T-helper 1 cell treated with Interleukin-12 subunit alpha and Interleukin-12 subunit beta and Interleukin-4 antibody, amounts not matched to agents 30 ng/mL and 1 ng/mL, for 36 hours (primary cell): ENCODE measurements around the gene HLA-DOA. TPM values are rescaled to one million over a fixed set of nuclear protein-coding genes. Genes with fewer than 3 reads are reported as not detected.

Source experiments
- intact Hi-C: fragments of 100-400 bp; cut with micrococcal nuclease; formaldehyde crosslinking; loops from one replicate; pipeline ENCODE4 v1.15.1; 2024
- total RNA-seq: library from RNA; stranded (reverse); gene quantifications from 2 replicates; pipeline ENCODE4 v1.2.3, GENCODE V29; 2022

Gene HLA-DOA
- total RNA-seq, 1 donor from 2014 or later, result 8.4 TPM

GRCh38 chr6:32968093-32968866 is 41.1 kb downstream of the HLA-DOA start, which contains the start of gene BRD2:
TSS of gene BRD2 (plus strand) at chr6:32968594. CDS start at chr6:32972899, 4,305 bp downstream.
- intact Hi-C loops, result loop anchor here (1.0 to 5.0 kb wide), 3 partner anchors 773 to 1566 kb away; partner anchors contain the start of genes MICA and RNF5

- intact Hi-C loops, result loop anchor here (1.0 to 5.0 kb wide), 9 partner anchors 14 to 1565 kb away; partner anchors contain the start of genes HLA-DMA, HLA-DMB, MICA and RNF5
These were observed 42.0 kb downstream of the HLA-DOA start for GRCh38 chr6:32967151-32968091.

GRCh38 chr6:32964776-32965175 is 44.6 kb downstream of the HLA-DOA start:
- intact Hi-C loops, result loop anchor here (5.0 kb wide), 1 partner anchor 1562 kb away; the partner anchor contains the start of gene MICA

GRCh38 chr6:32963866-32964265 is 45.5 kb downstream of the HLA-DOA start:
- intact Hi-C loops, result no loop called here

GRCh38 chr6:32962213-32962826 is 47.1 kb downstream of the HLA-DOA start:
- intact Hi-C loops, result no loop called here

- intact Hi-C loops, result no loop called here
These were observed 48.8 kb downstream of the HLA-DOA start for GRCh38 chr6:32960563-32960962.

- intact Hi-C loops, result no loop called here
These were observed 53.2 kb downstream of the HLA-DOA start for GRCh38 chr6:32956176-32956575.

GRCh38 chr6:32954986-32955802 is 54.2 kb downstream of the HLA-DOA start:
- intact Hi-C loops, result no loop called here

- intact Hi-C loops, result no loop called here
These were observed 55.1 kb downstream of the HLA-DOA start for GRCh38 chr6:32954267-32954666.

Other genes with a start within 250 kb of the HLA-DOA start
- 7.1 and 7.7 TPM in 2 replicates for gene HLA-DQB2, start 246.1 kb downstream of the HLA-DOA start, total RNA-seq
- 7.3 and 8.1 TPM in 2 replicates for gene HLA-DOB, start 192.6 kb downstream of the HLA-DOA start, total RNA-seq
- 245 and 250 TPM in 2 replicates for gene TAP2, start 170.9 kb downstream of the HLA-DOA start, total RNA-seq
- 408 and 410 TPM in 2 replicates for gene PSMB8, start 165.5 kb downstream of the HLA-DOA start, total RNA-seq
- gene TAP1, start 155.9 kb downstream of the HLA-DOA start, total RNA-seq, result 506 and 509 TPM in 2 replicates
- 423 and 424 TPM in 2 replicates for gene PSMB9, start 155.4 kb downstream of the HLA-DOA start, total RNA-seq
- 15.9 and 19.2 TPM in 2 replicates for gene HLA-DMB, start 68.6 kb downstream of the HLA-DOA start, total RNA-seq
- gene HLA-DMA, start 56.5 kb downstream of the HLA-DOA start, total RNA-seq, result 49.5 and 58.5 TPM in 2 replicates
- 313 and 336 TPM in 2 replicates for gene BRD2, start 41.0 kb downstream of the HLA-DOA start, total RNA-seq
- gene HLA-DPA1, start 64.1 kb upstream of the HLA-DOA start, total RNA-seq, result 201 and 213 TPM in 2 replicates
- 93.9 and 99.1 TPM in 2 replicates for gene HLA-DPB1, start 66.4 kb upstream of the HLA-DOA start, total RNA-seq
- 0.42 and 0.61 TPM in 2 replicates for gene COL11A2, start 182.9 kb upstream of the HLA-DOA start, total RNA-seq
- gene RXRB, start 191.1 kb upstream of the HLA-DOA start, total RNA-seq, result 44.1 and 47.2 TPM in 2 replicates
- 60.7 and 62.1 TPM in 2 replicates for gene SLC39A7, start 191.3 kb upstream of the HLA-DOA start, total RNA-seq
- gene HSD17B8, start 195.1 kb upstream of the HLA-DOA start, total RNA-seq, result 6.9 TPM in 2 replicates
- 44.0 and 46.0 TPM in 2 replicates for gene RING1, start 198.9 kb upstream of the HLA-DOA start, total RNA-seq